Transverse colon (tissue), 4 donors: ENCODE results near the gene TLR7. TPM values are rescaled to one million over a fixed set of nuclear protein-coding genes. Genes with fewer than 3 reads are reported as not detected.

Experiments used
- DNase-seq: peaks from one replicate; pipeline ENCODE4 v3.0.0-alpha.2; 2019
- H3K27ac ChIP-seq, 4 donors: fragments of 200-600 bp; sonication (generic); 2 replicates each; pipeline ENCODE4 v1.5.1; 2016 to 2018; ENCODE audit warnings: inconsistent platforms in 4 of 4
- H3K27me3 ChIP-seq: fragments of 200-600 bp; sonication (generic); 2 replicates; pipeline ENCODE4 v1.5.1; 2017; ENCODE audit warnings: inconsistent platforms
- H3K36me3 ChIP-seq, 4 donors: fragments of 200-600 bp; sonication (generic); 2 replicates each; pipeline ENCODE4 v1.5.1; 2017 to 2019; ENCODE audit warnings: inconsistent platforms in 4 of 4
- H3K4me1 ChIP-seq, 4 donors: fragments of 200-600 bp; sonication (generic); 2 replicates each; pipeline ENCODE4 v1.5.1; 2017 to 2020; ENCODE audit warnings: inconsistent platforms in 4 of 4
- H3K4me3 ChIP-seq, 4 donors: fragments of 200-600 bp; sonication (generic); 1 replicate in 1 of 4; 2 replicates in 3 of 4; pipeline versions ENCODE4 v1.5.1 to v1.6.1; 2017 to 2019; ENCODE audit warnings: inconsistent platforms in 4 of 4
- H3K9me3 ChIP-seq, 2 donors: fragments of 200-600 bp; sonication (generic); 2 replicates each; pipeline ENCODE4 v1.5.1; 2017 to 2019; ENCODE audit warnings: inconsistent platforms in 2 of 2
- CTCF ChIP-seq, 5 experiments: fragments of 200-600 bp in 3 of 5; fragments of 450-650 bp in 2 of 5; sonication (generic) in 3 of 5; IDR thresholded peaks; 1 replicate in 2 of 5; 2 replicates in 3 of 5; pipeline ENCODE4 v1.5.1; 2016 to 2017; ENCODE audit warnings: antibody characterized with exemption in 5 of 5, inconsistent platforms in 3 of 5, mild to moderate bottlenecking in 2 of 5, moderate library complexity in 1 of 5
- EP300 ChIP-seq: sonication (generic); formaldehyde crosslinking; IDR thresholded peaks from one replicate; pipeline ENCODE4 v1.6.1; 2017; ENCODE audit warnings: antibody characterized with exemption, low read depth
- POLR2A ChIP-seq: fragments of 450-650 bp; IDR thresholded peaks from one replicate; pipeline ENCODE4 v1.6.1; 2016; ENCODE audit warnings: antibody characterized with exemption, mild to moderate bottlenecking, moderate library complexity
- POLR2AphosphoS5 ChIP-seq, 3 donors: sonication (generic); formaldehyde crosslinking; IDR thresholded peaks; one replicate each; pipeline ENCODE4 v1.6.1; 2016; ENCODE audit warnings: antibody characterized with exemption in 3 of 3
- WGBS, 2 donors: methylation state at CpG; one replicate each; pipeline ENCODE4 v1.1.5; 2018; ENCODE audit warnings: low coverage in 1 of 2; 5-methylcytosine and 5-hydroxymethylcytosine counted together
- in situ Hi-C, 4 donors: fragments of 200-750 bp; cut with MboI; loops; one replicate each; pipeline versions ENCODE4 v1.15.0 to v1.15.1; 2017; ENCODE audit warnings: low sequenced_read_pairs in 3 of 4, low pct_ligation_motif_present in 1 of 4, low pct_unique_long_range_greater_than_20kb in 1 of 4
- intact Hi-C: fragments of 100-400 bp; cut with DNase I; formaldehyde crosslinking; loops from one replicate; pipeline ENCODE4 v1.15.1; 2023; ENCODE audit warnings: low total_unique reads
- total RNA-seq, 4 donors: library from RNA; depleted of rRNA; stranded (reverse); fragments of >200 nt; gene quantifications; one replicate each; pipeline ENCODE4 v1.1.0, GENCODE V29; 2016

TLR7 gene
- total RNA-seq, 4 donors from 2014 or later = 0.27 to 0.95 (median 0.75) TPM; not detected in 1

GRCh38 chrX:12921886-12922598 is 55.2 kb downstream of the TLR7 start:
- 83 to 85% methylated on average over 4 to 10 of the region's 10 CpGs for WGBS, 2 donors
- no peaks in the 10 kb centered on the region for H3K36me3 ChIP-seq
- in situ Hi-C loops (loop anchor here in 2 of 4 donors (25.0 kb wide), 2 partner anchors 110 to 1115 kb away; partner anchors contain the start of gene GEMIN8 (in 1 of the 2)), intact Hi-C loops (no loop called here)
- H3K4me3 ChIP-seq = no peak overlapping the region
- no peaks in the 10 kb centered on the region for H3K9me3 ChIP-seq
- no peaks in the 10 kb centered on the region for H3K27me3 ChIP-seq
- no peaks in the 10 kb centered on the region for H3K4me1 ChIP-seq
- no peak overlapping the region for H3K27ac ChIP-seq
- DNase-seq = no peak
- no peak for TF ChIP-seq CTCF (IDR thresholded peaks at IDR 0.05)
- no peak for TF ChIP-seq EP300
- no peak for TF ChIP-seq POLR2A
- no peak for TF ChIP-seq POLR2AphosphoS5 (IDR thresholded peaks at IDR 0.05)

GRCh38 chrX:12922599-12922919 is 55.7 kb downstream of the TLR7 start:
- in situ Hi-C loops = loop anchor here in 2 of 4 donors (25.0 kb wide), 2 partner anchors 110 to 1115 kb away; partner anchors contain the start of gene GEMIN8 (in 1 of the 2)
- Histone ChIP-seq H3K4me3 (no peak overlapping the region), H3K9me3 (no peaks in the 10 kb centered on the region), H3K27me3 (no peaks in the 10 kb centered on the region), H3K27ac (no peak overlapping the region), H3K4me1 (no peaks in the 10 kb centered on the region), H3K36me3 (no peaks in the 10 kb centered on the region)
- DNase-seq = no peak
- intact Hi-C loops = no loop called here
- no peak for TF ChIP-seq POLR2A
- no peak for TF ChIP-seq CTCF (IDR thresholded peaks at IDR 0.05)
- TF ChIP-seq EP300 = no peak
- TF ChIP-seq POLR2AphosphoS5 (IDR thresholded peaks at IDR 0.05) = no peak

GRCh38 chrX:12929701-12930100 is 62.8 kb downstream of the TLR7 start:
- intact Hi-C loops = no loop called here
- in situ Hi-C loops = no loop called here
- DNase-seq = no peak
- WGBS, 2 donors = 72% methylated on average over 4 of the region's 4 CpGs; no CpG with 5 or more reads in 1 of the 2 donors
- H3K36me3 ChIP-seq = no peaks in the 10 kb centered on the region
- no peak overlapping the region for H3K27ac ChIP-seq
- no peaks in the 10 kb centered on the region for H3K27me3 ChIP-seq
- no peaks in the 10 kb centered on the region for H3K4me1 ChIP-seq
- H3K4me3 ChIP-seq = no peak overlapping the region
- TF ChIP-seq POLR2A (no peak), POLR2AphosphoS5 (IDR thresholded peaks at IDR 0.05) (no peak), EP300 (no peak), CTCF (IDR thresholded peaks at IDR 0.05) (no peak)
- no peaks in the 10 kb centered on the region for H3K9me3 ChIP-seq

GRCh38 chrX:12930150-12930549 is 63.3 kb downstream of the TLR7 start:
- Histone ChIP-seq H3K27ac (no peak overlapping the region), H3K4me3 (no peak overlapping the region), H3K9me3 (no peaks in the 10 kb centered on the region), H3K36me3 (no peaks in the 10 kb centered on the region), H3K4me1 (no peaks in the 10 kb centered on the region), H3K27me3 (no peaks in the 10 kb centered on the region)
- no peak for DNase-seq
- 93% methylated on average over 2 of the region's 2 CpGs; no CpG with 5 or more reads in 1 of the 2 donors for WGBS, 2 donors
- TF ChIP-seq EP300 (no peak), CTCF (IDR thresholded peaks at IDR 0.05) (no peak), POLR2A (no peak), POLR2AphosphoS5 (IDR thresholded peaks at IDR 0.05) (no peak)
- in situ Hi-C loops (no loop called here), intact Hi-C loops (no loop called here)
